HG02759 (cell line): ENCODE data around the gene NMS.

Source experiments
- ATAC-seq: cut with Tn5 transposase; IDR thresholded peaks from one replicate; pipeline ENCODE4 v1.9.1; 2021; ENCODE audit warnings: mild to moderate bottlenecking, moderate library complexity; ENCODE audit not compliant: unreplicated experiment

The NMS gene

DNA sequence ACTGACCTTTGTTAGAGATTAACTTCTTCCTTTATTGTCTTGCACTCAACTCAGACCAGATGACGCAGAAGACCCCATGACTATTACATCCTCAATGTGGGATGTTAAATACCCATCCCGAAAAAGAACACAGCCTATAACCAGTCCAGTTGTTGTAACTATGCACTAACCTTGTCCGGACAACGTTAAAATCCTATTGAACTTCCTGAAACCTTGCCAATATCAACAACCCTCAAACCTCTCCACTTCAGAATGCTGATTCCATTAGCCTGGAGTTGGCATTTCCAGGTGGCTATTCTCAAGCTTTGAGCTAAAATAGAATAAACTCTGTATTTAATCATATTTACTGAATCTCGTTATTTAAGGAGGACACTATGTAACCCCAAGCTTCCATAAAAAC, 13.6 kb downstream of the NMS start:
- ATAC-seq = no peak

DNA sequence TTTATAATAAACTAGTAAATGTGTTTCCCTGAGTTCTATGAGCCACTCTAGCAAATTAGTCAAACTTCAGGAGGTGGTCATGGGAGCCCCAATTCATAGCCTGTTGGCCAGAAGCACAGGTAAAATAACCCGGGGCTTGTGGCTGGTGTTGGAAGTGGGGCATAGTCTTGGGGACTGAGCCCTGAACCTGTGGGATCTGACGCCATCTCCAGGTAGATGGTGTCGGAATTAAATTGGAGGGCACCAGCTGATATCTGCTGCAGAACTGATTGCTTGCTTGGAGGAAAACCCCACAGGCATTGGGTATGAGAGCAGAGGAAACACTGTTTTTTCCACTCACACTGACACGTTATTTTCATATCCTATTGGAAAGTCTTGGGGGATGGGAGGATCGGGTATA, 14.1 kb downstream of the NMS start:
- ATAC-seq = no peak

GRCh38 chr2:100485396-100485795, 15.1 kb downstream of the NMS start:
- ATAC-seq = no peak

- ATAC-seq = no peak
Measured at GRCh38 chr2:100494712-100495111, 24.4 kb downstream of the NMS start.

DNA sequence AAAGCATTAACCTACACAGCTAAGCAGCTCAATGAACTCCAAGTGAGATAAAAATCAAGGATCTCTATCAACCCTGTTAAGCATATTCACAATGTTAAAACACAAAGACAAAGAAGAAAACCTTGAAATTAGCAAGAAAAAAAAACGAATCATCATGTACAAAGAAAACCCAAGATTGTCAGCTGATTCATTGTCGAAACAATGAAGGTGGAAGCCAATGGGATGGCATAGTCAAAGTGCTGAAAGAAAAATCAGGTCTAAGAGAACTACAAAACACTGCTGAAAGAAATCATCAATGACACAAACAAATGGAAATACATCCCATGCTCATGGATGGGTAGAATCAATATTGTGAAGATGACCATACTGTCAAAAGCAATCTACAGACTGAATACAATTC, 32.5 kb downstream of the NMS start:
- no peak for ATAC-seq

GRCh38 chr2:100504542-100504941, 34.3 kb downstream of the NMS start:
- no peak for ATAC-seq

DNA sequence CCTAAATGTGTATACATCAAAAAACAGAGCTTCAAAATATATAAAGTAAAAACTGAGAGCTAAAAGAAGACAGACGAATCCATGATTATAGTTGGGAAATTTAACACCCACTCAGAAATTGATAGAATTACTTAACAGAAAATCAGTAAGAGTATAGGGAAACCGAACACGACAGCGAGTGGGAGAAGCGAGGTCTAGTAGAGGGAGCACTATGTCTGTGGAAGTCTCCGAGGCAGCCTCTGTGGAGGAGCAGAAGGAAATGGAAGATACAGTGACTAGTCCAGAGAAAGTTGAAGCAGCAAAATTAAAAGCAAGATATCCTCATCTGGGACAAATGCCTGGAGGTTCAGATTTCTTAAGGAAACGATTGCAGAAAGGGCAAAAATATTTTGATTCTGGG, 38.8 kb downstream of the NMS start:
- ATAC-seq = no peak

DNA sequence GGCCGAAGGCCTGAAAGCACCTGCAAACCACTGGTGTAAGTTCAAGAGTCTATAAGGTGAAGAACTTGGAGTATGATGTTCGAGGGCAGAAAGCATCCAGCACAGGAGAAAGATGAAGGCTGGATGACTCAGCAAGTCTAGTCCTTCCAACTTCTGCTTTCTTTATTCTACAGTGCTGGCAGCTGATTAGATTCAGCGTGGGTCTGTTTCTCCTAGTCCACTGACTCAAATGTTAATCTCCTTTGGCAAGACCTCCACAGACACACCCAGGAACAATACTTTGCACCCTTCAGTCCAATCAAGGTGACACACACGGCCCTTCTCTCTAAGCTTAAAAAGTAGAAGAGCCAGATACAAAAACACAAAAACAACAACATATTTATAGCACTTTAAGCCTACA, 43.4 kb downstream of the NMS start:
- ATAC-seq = no peak

GRCh38 chr2:100517556-100517955, 47.3 kb downstream of the NMS start:
- ATAC-seq = no peak

DNA sequence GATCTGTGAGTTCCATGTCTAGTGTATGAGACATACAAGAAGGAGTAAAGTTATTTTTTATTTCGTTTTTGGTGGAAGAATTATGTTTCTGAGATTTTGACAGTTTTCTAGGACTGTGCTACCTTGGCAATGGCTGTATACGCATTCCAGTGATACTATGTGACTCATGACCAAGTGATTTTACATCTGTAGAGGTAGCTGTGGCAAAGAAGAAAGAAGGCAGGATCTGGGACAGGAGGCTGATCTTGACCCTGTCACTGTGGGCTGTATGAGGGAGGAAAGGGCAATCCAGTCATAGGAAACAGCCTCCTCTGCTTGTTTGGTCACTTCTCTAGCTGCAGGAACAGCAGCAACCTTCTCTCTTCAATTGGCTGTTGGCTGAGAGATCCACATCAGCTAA, 48.5 kb downstream of the NMS start:
- ATAC-seq = no peak

GRCh38 chr2:100520224-100520623, 49.9 kb downstream of the NMS start:
- no peak for ATAC-seq

GRCh38 chr2:100522430-100522829, 52.1 kb downstream of the NMS start:
- no peak for ATAC-seq

DNA sequence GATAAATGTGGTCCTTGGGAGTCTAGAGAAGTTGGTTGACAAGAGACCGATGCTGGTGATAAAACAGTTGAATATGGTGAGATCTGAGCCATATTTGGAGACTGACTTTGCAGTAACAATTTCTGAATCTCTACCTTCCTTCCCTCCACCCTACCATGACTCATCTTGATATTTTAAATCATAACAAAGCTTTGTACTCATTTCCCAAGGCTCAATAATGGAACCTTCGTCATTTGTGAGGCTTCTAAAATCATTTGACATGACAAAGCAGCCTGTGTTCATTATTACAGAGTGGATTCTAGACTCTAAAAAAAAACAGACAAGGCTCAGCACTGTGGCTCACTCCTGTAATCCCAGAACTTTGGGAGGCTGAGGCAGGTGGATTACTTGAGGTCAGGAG, 54.0 kb downstream of the NMS start:
- no peak for ATAC-seq

- no peak for ATAC-seq
Measured at GRCh38 chr2:100526868-100527267, 56.6 kb downstream of the NMS start.

GRCh38 chr2:100527440-100528015, 57.2 kb downstream of the NMS start:
- no peak for ATAC-seq

DNA sequence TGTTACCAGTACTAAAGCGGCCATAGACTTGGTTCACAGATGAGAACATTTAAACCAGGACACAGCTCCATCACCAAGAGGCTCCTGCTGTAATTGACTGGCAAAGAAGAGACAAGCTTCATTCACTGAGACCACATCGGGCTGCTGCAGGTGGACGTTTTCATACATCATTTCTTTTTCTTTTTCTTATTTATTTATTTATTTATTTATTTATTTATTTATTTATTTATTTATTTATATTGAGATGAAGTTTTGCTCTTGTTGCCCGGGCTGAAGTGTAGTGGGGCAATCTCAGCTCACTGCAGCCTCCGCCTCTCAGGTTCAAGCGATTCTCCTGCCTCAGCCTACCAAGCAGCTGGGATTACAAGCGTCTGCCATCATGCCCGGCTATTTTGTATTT, 58.9 kb downstream of the NMS start:
- no peak for ATAC-seq

DNA sequence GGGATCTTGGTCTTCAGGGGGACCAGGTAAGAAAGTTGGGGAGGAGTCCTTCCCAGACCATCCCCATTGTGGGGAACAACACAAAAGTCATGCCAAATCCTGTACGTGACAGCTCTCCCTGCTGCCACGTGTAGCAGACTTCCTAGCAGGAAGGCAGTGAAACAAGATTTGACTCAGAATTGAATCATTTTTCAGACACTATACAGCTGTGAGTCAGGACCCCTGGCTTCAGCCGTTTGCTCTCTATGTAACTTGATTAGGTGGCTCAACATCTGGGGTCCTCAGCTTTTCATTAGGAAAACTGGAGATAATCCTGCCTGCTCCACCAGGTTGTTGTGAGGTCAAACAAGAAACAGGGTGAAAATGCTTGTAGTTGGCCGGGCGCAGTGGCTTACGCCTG, 59.6 kb downstream of the NMS start:
- no peak for ATAC-seq
